Endodermal cell (in vitro differentiated cells): Measurements from ENCODE around the gene NPEPL1. TPM values are rescaled to one million over a fixed set of nuclear protein-coding genes. Genes with fewer than 3 reads are reported as not detected.

ENCODE experiments used
- DNase-seq: peaks from one replicate; pipeline ENCODE4 v3.0.0-alpha.2; 2017
- H3K27ac ChIP-seq: 2 replicates; pipeline ENCODE4 v1.5.1; 2013; ENCODE audit warnings: mild to moderate bottlenecking, low read depth, low read length, moderate library complexity
- H3K27me3 ChIP-seq: 2 replicates; pipeline ENCODE4 v1.6.1; 2013; ENCODE audit warnings: mild to moderate bottlenecking, low read length, moderate library complexity; ENCODE audit not compliant: insufficient read depth, control insufficient read depth, poor library complexity, severe bottlenecking
- H3K36me3 ChIP-seq: 2 replicates; pipeline ENCODE4 v1.7.0; 2013; ENCODE audit warnings: mild to moderate bottlenecking, low read length, moderate library complexity; ENCODE audit not compliant: control insufficient read depth, insufficient read depth
- H3K4me1 ChIP-seq: one replicate; pipeline ENCODE4 v1.7.0; 2013; ENCODE audit warnings: low read length; ENCODE audit not compliant: control insufficient read depth, insufficient read depth
- H3K4me3 ChIP-seq: 2 replicates; pipeline ENCODE4 v1.5.1; 2013; ENCODE audit warnings: mild to moderate bottlenecking, low read length, moderate library complexity
- H3K9ac ChIP-seq: 2 replicates; pipeline ENCODE4 v1.6.1; 2013; ENCODE audit warnings: mild to moderate bottlenecking, low read length, moderate library complexity; ENCODE audit not compliant: poor library complexity, severe bottlenecking; ENCODE audit errors: extremely low read depth
- H3K9me3 ChIP-seq: 2 replicates; pipeline ENCODE4 v1.6.1; 2013; ENCODE audit warnings: mild to moderate bottlenecking, low read length, moderate library complexity; ENCODE audit not compliant: control insufficient read depth
- H3K27ac Mint-ChIP-seq: 2 replicates; pipeline ENCODE4 v1.8.0; 2020; ENCODE audit warnings: mixed read lengths
- H3K27me3 Mint-ChIP-seq: 2 replicates; pipeline ENCODE4 v1.8.0; 2021; ENCODE audit warnings: mild to moderate bottlenecking, mixed read lengths; ENCODE audit not compliant: insufficient read depth
- H3K36me3 Mint-ChIP-seq: 2 replicates; pipeline ENCODE4 v1.8.0; 2020; ENCODE audit warnings: low read depth, mixed read lengths
- H3K4me1 Mint-ChIP-seq: 2 replicates; pipeline ENCODE4 v1.8.0; 2020; ENCODE audit warnings: mixed read lengths
- H3K4me3 Mint-ChIP-seq: 2 replicates; pipeline ENCODE4 v1.8.0; 2020; ENCODE audit warnings: mild to moderate bottlenecking, moderate library complexity, mixed read lengths
- H3K9me3 Mint-ChIP-seq: 2 replicates; pipeline ENCODE4 v1.8.0; 2020; ENCODE audit warnings: mild to moderate bottlenecking, mixed read lengths
- CTCF ChIP-seq: fragments of 200-600 bp; sonication (generic); conservative IDR thresholded peaks from 2 replicates; pipeline ENCODE4 v1.5.0; 2021; ENCODE audit warnings: antibody characterized with exemption, mild to moderate bottlenecking
- WGBS, 2 experiments: methylation state at CpG; one replicate each; pipeline versions ENCODE4 v1.1.5 to v1.1.7; 2013; ENCODE audit warnings: missing lambda C conversion rate in 2 of 2, mixed read lengths in 1 of 2; ENCODE audit not compliant: insufficient coverage in 1 of 2, insufficient read length in 1 of 2; 5-methylcytosine and 5-hydroxymethylcytosine counted together
- total RNA-seq, 2 donors: library from RNA; stranded (reverse); fragmentation: NEBNext Ultra II Directional in 1 of 2; extraction: Animal tissue kit (Norgen Biotek cat#: 25700) in 1 of 2; gene quantifications; 2 replicates in 1 of 2; 3 replicates in 1 of 2; pipeline ENCODE4 v1.2.1, GENCODE V29; 2021

The NPEPL1 gene
- total RNA-seq, 2 donors from 2014 or later, result 52.9 to 72.8 TPM

GRCh38 chr20:58709013-58709702, 16.6 kb downstream of the NPEPL1 start:
- Mint-ChIP-seq H3K4me1 (no peaks in the 10 kb centered on the region), H3K27me3 (no peaks in the 10 kb centered on the region), H3K36me3 (peaks cover 30% of the 10 kb centered on the region), H3K27ac (no peak overlapping the region), H3K9me3 (peaks cover 5% of the 10 kb centered on the region), H3K4me3 (no peak overlapping the region)
- Histone ChIP-seq H3K9me3 (no peaks in the 10 kb centered on the region), H3K36me3 (peaks cover 16% of the 10 kb centered on the region), H3K4me3 (no peak overlapping the region), H3K27ac (no peak overlapping the region), H3K27me3 (no peaks in the 10 kb centered on the region), H3K4me1 (no peaks in the 10 kb centered on the region), H3K9ac (no peak overlapping the region)
- DNase-seq, result no peak
- 85 to 97% methylated on average over 7 to 9 of the region's 9 CpGs for WGBS, 2 experiments
- no peak for TF ChIP-seq CTCF

- H3K4me1 ChIP-seq, result no peaks in the 10 kb centered on the region
- H3K27ac Mint-ChIP-seq, result no peak overlapping the region
- no peak for TF ChIP-seq CTCF
- H3K27me3 Mint-ChIP-seq, result no peaks in the 10 kb centered on the region
- no peak overlapping the region for H3K4me3 Mint-ChIP-seq
- no peaks in the 10 kb centered on the region for H3K9me3 ChIP-seq
- peaks cover 26% of the 10 kb centered on the region for H3K36me3 Mint-ChIP-seq
- no peak overlapping the region for H3K4me3 ChIP-seq
- no peaks in the 10 kb centered on the region for H3K4me1 Mint-ChIP-seq
- no peak overlapping the region for H3K27ac ChIP-seq
- no peak for DNase-seq
- no peaks in the 10 kb centered on the region for H3K27me3 ChIP-seq
- peaks cover 11% of the 10 kb centered on the region for H3K36me3 ChIP-seq
- no peak overlapping the region for H3K9ac ChIP-seq
- peaks cover 2% of the 10 kb centered on the region for H3K9me3 Mint-ChIP-seq
- WGBS, 2 experiments, result 90 to 94% methylated on average over 2 to 4 of the region's 4 CpGs
These were observed 17.1 kb downstream of the NPEPL1 start for GRCh38 chr20:58709703-58710039.

GRCh38 chr20:58710481-58711265, 18.1 kb downstream of the NPEPL1 start:
- H3K9me3 Mint-ChIP-seq, result no peaks in the 10 kb centered on the region
- 88 to 99% methylated on average over 9 to 14 of the region's 17 CpGs for WGBS, 2 experiments
- no peaks in the 10 kb centered on the region for H3K9me3 ChIP-seq
- H3K4me3 Mint-ChIP-seq, result no peak overlapping the region
- peak; percentile 46 for DNase-seq
- H3K4me1 ChIP-seq, result no peaks in the 10 kb centered on the region
- peaks cover under 1% of the 10 kb centered on the region for H3K36me3 ChIP-seq
- H3K4me3 ChIP-seq, result no peak overlapping the region
- no peaks in the 10 kb centered on the region for H3K27me3 Mint-ChIP-seq
- no peak for TF ChIP-seq CTCF
- no peaks in the 10 kb centered on the region for H3K4me1 Mint-ChIP-seq
- no peak overlapping the region for H3K9ac ChIP-seq
- no peaks in the 10 kb centered on the region for H3K27me3 ChIP-seq
- peaks cover 16% of the 10 kb centered on the region for H3K36me3 Mint-ChIP-seq
- no peak overlapping the region for H3K27ac Mint-ChIP-seq
- H3K27ac ChIP-seq, result no peak overlapping the region
